OCI-LY7 (cell line): ENCODE measurements around the gene BMAL2.

ENCODE experiments used
- CTCF ChIP-seq: fragments of 200-600 bp; sonication (generic); conservative IDR thresholded peaks from 2 replicates; pipeline ENCODE4 v1.5.1; 2014; ENCODE audit warnings: mild to moderate bottlenecking, antibody characterized with exemption, low read length, moderate library complexity, mixed read lengths
- EZH2phosphoT487 ChIP-seq: fragments of 200-600 bp; sonication (generic); IDR thresholded peaks from 2 replicates; pipeline ENCODE4 v1.6.1; 2018; ENCODE audit warnings: low read depth, borderline replicate concordance, mild to moderate bottlenecking, mixed run types, antibody characterized with exemption, low read length, moderate library complexity, mixed read lengths

GRCh38 chr12:27334721-27335082, 2.1 kb downstream of the BMAL2 start:
- no peak for TF ChIP-seq CTCF
- no peak for TF ChIP-seq EZH2phosphoT487
